ENCODE data around the gene ANKAR. TPM values are rescaled to one million over a fixed set of nuclear protein-coding genes. Genes with fewer than 3 reads are reported as not detected.
"Not testable (repeated sequence)": the region's sequence is repeated elsewhere in the genome, so short reads cannot be mapped to it uniquely, and the experiment has no call there.

ANKAR gene, protein sequence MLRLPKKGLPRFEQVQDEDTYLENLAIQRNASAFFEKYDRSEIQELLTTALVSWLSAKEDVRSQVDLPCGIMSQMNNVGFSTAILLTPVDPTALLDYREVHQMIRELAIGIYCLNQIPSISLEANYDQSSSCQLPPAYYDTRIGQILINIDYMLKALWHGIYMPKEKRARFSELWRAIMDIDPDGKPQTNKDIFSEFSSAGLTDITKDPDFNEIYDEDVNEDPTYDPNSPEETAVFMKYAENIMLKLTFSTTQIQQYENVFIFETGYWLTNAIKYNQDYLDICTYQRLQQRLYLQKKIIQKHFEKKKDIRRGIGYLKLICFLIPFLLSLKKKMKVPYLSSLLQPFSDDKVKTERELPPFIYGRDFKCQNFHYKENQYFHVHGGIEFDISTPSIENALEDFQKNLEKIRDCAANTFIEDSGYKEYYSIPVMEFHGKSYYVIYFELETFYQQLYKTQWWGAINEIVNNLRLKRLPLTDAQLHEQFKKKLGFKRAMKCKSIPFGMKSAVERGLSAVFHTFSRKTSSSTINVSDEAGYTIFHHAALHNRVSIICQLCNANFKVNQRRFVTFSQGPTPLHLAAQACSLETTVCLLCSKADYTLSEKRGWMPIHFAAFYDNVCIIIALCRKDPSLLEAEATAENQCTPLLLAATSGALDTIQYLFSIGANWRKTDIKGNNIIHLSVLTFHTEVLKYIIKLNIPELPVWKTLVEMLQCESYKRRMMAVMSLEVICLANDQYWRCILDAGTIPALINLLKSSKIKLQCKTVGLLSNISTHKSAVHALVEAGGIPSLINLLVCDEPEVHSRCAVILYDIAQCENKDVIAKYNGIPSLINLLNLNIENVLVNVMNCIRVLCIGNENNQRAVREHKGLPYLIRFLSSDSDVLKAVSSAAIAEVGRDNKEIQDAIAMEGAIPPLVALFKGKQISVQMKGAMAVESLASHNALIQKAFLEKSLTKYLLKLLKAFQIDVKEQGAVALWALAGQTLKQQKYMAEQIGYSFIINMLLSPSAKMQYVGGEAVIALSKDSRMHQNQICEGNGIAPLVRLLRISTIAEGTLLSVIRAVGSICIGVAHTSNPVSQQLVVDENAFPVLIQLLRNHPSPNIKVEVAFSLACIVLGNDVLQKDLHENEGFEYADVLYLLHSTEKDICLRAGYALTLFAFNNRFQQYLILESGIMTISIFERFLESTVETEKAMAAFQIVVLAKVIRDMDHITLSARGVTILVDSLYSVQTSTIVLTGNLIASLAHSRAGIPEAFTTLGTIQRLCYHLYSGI (N-terminal part only)
- 0.74 and 4.3 TPM in 2 replicates for total RNA-seq (2014; rRNA removed; shearing (Covaris generic))

DNA sequence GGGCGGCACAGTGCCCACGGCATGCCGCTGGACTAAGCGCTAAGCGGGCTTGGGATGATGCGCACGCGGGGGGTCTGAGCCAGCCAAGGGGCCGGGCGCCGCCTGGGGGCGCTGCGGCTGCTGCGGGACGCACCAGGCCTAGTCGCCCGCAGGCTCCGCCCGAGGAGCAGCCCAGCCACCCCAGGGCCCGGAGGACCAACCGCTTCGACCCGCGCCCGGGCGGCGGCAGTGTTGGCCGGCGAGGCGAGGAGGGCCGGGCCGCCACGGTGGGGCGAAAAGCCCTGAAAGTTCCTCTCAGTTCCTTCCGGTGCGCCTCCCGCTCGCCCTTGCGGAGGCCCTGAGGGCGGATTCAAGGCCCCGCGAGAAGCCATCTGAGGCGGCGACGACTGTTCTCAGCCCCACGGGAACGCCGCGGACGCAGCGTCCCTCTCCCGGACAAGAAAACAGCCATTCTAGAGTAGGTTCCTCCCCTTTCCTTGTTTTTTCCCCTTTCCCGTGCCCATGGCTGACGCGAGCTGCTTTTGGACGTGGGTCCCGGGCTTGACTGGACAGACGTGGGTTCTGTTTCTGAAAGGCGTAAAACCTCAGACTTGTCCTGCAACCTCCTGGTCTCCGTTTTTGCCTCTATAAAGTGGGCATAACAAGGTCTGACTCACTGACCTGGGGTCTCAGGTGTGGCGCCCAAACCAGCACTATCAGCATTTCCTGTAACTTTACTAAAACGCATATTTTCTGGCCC, at the start of gene ANKAR:
TSS of gene ANKAR (plus strand) at position 297 of the 739 bp plus-strand sequence. CDS start 1,821 bp downstream, outside the sequence.
- DNase-seq (ENCODE audit: low read depth), result peak; percentile 90

DNA sequence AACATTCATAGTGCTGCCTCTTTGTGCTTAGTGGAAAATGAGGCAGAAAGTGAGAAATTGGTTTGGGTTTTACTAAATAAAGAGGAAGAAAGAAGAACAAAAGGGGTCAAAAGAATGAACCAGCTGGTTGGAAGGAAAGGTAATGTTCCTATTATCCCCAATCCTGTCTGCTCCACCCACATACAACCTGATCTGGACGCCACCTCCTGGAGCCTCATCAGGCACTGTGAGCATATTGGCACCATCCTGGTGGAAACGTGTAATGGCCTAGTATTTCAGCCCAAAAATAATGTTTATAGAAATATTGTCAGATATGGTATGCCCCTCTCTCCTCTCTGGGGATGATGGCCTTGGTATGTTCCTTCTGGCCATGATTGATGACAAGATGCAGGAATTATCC, 48.8 kb upstream of the ANKAR start:
- no peak for DNase-seq (ENCODE audit: low read depth)

DNA sequence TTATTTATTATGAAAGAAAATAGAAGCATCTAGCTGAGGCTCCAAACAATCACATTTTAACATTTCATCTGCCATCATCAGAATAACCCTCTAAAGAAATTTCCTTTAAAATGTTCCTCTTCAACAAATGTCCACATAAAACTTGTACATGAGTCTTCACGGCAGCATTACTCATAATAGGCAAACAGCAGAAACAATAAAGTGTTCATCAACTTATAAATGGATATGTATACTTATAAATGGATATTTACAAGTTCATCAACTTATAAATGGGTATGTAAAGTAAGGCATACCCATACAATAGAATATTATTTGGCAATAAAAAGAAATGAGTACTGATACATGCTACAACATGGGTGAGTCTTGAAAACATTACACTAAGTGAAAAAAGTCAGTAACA, 46.7 kb upstream of the ANKAR start:
- no peak for DNase-seq (ENCODE audit: low read depth)

DNA sequence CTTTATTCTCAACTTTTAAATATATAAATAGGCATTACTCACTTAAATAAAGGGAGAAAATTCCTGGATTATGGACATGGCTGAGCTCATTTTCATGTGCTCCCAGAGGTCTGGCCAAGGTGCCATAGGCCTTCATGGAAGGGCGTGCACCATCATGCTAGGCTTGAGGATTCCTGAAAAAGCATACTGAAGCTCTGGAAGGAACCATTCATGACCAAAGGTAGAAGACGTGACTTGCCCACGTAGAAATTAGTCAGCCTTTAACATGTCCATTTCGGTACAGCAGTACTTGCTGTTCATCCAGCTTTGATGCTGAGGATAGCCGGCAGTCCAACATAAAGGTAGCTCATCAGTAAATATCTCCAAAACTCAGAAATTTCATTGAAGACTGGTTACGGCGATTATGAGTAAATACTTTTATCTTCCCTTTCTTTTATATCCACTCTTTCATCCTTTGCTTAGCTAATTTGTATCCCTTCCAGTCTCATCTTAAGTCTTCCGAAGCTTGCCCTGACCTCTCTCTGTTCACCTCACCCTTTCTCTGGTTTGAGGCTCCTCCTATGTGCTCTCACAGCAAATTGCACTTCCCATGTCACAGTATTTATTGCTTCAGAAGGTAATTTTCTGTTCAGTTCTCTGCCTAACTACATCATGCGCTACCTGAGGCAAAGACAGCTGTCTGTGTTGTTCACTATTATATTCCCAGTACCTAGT, 45.5 kb upstream of the ANKAR start:
- no peak for DNase-seq (ENCODE audit: low read depth)

DNA sequence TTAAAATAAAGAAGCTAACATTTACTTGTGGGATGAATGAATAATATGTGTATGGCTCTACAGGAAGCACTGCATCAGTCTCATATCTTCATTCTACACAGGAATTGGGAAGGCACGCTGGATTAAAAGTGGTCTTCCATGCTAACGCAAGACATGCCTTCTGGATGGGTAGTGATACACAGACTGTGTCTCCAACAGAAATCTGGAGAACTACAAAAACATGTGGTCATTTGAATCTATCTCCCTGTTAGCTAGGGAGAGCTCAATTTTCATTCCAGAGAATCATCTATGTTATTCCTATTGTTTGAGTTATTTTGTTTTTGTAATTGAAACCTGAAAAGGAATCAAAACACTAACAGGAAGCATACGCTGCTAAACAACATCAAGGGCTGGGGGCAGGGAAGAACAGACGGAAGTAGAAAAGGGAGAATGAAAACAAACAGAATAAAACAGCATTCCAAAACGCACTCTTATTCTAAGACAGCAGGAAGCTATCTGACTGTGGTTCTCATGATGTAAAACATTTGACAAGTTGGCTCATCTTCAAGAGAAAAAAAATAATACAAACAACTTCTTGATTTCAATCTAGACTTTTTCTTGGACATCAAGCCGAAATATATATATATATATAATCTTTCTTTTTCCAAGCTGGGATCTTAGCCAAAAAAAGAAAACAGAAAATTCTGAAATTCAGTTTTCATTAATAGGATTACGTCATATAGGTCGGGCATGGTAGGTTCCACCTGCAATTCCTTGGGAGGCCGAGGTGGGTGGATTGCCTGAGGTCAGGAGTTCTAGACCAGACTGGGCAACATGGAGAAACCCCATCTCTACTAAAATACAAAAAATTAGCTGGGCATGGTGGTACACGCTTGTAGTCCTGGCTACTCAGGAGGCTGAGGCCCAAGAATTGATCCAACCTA, 44.7 kb upstream of the ANKAR start:
- DNase-seq (ENCODE audit: low read depth), result no peak

DNA sequence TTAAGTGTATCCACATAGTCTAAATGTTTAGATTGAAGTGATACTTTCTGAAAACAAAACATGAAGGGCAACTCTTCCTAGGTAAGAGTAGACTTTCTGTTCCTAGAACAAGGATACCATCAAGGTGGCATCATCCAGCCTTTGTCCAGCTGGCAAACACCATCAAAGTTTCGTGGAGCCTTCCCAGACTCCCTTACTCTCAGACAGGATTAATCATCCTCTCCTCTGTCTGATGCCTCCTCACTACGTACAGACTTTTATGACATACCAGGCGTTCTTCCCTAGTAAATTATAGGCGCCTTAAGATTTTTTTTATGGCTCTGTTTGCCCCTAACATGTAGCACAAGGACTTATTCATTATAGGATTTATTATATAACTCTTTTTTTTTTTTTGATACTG, 42.6 kb upstream of the ANKAR start:
- DNase-seq (ENCODE audit: low read depth), result no peak

DNA sequence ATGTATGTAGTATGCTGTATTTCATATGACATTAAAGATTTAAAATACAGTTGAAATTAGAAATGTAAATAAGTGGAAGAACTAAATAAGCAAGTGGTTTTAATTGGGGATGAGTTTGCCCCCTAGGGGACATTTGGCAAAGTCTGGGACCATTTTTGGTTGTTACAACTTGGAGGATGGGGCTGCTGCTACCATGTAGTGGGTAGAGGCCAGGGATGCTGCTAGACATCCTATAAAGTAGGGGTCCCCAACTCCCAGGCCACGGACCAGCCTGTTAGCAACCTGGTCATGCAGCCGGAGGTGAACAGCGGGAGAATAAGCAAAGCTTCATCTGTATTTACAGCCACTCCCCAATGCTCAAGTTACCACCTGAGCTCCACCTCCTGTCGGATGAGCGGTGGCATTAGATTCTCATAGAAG, 41.1 kb upstream of the ANKAR start:
- DNase-seq (ENCODE audit: low read depth), result no peak

DNA sequence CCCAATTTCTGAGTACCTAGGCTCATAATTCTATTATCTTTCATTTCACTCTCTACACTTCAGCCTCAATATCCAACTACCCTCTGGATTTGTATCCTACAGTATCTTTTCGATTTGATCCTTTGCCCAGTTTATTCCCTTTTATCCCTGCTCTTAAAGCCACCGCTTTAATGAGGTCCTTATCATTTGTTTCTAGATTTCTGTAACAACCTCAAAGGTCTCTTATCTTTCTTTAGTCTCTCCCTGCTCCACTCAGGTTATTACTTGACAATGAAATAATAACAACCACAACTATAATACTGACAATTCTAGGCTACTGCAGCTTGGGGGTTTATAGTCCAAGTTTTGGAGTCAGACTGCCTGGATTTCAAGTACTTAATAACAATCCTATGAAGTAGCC, 39.1 kb upstream of the ANKAR start:
- no peak for DNase-seq (ENCODE audit: low read depth)

DNA sequence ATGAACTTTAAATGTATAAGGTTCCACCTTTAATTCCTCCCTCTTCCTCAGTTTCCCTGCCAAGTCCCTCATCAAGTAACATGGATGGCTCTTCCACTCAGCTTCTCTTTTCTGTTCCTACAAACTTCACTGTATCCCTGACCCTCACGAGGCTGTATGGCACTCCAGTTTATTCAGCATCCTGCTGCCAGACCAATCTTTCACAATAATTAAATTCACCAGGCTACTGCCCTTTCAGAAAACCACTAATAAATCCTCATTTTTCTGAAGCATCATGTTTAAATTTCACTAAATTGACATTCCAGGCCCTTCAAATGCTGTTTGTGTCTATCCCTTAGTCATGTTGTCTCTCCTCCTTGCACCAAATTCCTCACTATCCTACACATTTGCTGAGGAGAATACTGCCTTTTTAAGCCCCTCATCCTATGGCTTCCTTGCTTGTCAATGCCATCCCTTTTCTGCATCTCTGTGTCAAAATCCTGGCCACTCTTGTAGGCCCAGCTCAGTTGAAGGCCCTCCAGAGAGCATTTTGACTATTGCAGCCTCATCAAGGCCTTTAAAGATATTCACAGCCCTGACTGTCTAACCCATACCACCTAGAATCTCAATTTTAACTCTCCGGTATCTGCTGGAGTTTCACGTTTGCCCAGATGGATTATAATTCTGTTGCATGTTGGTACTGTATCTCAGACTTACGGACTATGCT, 36.0 kb upstream of the ANKAR start:
- DNase-seq (ENCODE audit: low read depth), result no peak

DNA sequence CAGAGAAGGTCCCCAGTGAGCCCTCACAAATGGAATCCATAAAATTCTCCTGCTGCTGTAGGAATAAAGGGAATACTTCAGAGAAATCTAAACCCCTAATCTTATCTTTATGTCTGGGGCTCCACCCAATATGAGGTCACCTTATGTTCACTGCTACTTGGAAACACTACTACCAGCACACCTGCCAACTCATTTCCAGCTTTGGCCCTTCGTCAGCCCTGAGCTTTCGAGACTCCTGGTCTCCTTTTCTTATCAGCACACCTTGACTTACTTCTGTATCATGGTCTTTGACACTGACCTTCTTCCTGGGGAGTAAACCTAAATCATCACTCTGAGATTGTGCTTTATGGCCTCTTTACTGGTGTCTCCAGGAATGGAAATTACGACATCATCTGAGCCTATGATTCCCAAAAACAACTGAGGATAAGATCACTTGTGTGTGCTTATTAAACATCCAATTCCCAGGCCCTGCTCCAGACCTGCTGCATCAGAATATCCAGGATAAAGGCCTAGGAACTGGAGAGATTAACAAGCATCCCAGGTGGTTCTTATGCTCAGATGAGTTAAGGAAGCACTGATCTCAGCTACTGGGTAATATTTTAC, 35.4 kb upstream of the ANKAR start:
- DNase-seq (ENCODE audit: low read depth), result no peak

DNA sequence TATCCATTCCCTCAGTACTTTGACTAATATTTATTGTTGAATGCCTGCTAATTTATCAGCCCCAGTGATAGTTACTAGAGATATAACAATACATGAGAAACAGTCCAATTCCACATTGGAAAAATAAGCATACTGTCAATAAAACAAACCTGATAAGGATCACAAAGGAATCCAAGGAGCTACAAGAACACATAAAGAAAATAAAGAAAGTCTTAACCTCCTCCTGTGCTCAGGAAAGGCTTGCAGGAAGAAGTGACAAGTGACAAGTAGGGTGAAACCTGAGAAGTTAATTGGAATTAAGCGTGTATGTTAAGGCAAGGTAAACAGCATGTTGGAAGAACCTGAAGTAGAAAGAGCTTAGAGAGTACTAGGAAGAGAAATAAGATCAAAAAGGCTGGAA, 33.5 kb upstream of the ANKAR start:
- DNase-seq (ENCODE audit: low read depth), result no peak

DNA sequence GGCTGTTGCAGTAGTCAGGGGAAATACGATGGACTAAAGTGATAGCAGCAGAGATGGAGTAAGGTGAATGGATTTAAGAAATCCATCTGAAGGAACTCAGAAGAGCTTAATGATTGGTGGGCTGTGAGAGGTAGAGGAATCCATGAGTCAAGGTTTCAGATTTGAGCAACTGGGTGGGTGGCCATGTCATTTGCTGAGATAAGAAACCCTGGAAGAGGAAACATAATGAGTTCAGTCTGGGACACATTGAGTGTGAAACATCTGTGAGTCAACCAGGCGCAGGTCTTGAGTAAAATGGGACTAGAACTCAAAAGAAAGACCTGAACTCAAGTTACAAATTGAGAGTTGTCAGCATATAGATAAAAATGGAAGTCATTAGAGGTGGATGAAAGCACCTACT, 32.9 kb upstream of the ANKAR start:
- peak; percentile 18 for DNase-seq (ENCODE audit: low read depth)

DNA sequence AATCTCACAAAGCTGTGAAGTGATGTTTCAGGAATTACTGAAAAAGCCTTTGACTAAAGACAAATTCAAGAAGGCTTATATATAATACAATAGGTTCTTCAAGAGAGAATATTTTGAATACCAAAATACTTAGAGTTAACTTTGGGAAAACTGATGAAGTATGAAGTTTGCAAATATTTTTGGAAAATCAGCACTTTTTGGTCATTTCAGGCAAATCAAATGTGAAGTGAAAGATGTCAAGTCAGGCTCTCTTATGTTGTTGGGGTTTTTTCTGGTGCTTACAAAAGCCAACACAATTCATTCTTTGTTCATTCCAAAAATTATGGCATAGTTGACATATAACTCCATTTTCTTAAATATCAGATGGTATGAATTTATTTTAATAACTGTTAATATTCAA, 27.9 kb upstream of the ANKAR start:
- no peak for DNase-seq (ENCODE audit: low read depth)

DNA sequence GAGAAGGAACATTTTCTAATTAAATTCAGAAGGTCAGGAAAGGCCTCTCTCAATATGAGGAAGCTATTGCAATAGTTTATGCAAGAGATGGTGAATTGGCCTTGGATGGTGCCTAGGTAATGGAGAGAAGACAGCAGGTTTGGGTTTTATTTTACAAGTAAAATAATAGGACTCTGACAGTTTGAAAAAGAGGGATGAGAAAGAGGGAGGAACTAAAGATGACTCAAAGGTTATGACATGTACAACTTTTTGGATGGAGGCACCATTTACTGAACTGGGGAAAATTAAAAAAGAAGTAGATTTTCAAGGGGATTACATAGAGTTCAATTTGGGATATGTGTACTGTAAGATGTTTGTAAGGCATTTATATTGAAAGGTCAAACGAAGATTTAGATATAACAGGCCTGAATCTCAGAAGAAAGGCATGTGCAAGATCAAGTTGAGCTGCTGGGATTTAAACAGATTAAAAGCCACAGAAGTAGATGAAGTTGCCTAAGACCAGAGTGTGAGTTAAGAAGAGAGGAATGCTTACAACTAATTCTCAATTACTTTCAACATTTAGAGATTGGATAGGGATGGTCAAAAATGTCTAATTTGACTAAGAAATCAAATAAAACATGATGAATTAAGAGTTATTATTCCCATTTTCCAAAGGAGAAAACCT, 25.5 kb upstream of the ANKAR start:
- DNase-seq (ENCODE audit: low read depth), result no peak

DNA sequence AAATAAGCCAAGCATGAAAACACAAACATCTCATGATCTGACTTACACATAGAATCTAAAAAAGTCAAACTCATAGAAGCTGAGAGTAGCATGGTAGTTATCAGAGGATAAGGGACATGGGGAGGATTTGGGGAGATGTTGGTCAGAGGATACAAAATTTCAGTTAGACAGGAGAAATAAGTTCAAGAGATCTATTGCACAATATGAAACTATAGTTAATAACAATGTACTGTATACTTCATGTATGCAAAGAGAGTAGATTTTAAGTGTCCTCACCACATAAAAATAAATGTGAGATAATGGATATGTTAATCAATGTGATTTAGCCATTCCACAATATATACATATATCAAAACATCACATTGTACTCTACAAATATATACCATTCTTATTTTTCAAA, 23.2 kb upstream of the ANKAR start:
- no peak for DNase-seq (ENCODE audit: low read depth)

DNA sequence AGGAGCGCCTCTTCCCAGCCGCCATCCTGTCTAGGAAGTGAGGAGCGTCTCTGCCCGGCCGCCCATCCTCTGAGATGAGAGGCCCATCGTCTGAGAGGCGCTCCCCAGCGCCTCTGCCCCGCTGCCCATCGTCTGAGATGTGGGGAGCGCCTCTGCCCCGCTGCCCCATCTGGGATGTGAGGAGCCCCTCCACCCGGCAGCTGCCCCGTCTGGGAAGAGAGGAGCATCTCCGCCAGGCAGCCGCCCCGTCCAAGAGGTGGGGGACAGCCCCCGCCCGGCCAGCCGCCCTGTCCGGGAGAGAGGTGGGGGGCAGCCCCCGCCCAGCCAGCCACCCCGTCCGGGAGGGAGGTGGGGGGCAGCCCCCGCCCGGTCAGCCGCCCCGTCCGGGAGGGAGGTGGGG, 21.0 kb upstream of the ANKAR start:
- DNase-seq (ENCODE audit: low read depth), result not testable (repeated sequence)

DNA sequence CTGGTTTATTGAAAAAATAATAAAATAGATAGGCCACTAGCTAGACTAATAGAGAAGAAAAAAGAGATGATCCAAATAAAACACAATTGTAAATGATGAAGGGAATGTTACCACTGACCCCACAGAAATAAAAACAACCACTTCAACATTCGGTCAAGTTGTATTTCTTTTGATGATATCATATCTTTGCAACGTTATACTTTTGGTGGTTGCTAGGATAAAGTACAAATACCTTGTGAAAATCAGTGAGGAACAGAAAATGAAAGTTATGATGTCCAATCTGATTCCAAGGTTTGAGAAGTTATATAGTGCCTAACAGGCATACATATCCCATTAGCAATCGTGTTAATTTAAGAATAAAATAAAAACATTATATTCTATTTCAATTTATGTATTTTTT, 19.8 kb upstream of the ANKAR start:
- no peak for DNase-seq (ENCODE audit: low read depth)

DNA sequence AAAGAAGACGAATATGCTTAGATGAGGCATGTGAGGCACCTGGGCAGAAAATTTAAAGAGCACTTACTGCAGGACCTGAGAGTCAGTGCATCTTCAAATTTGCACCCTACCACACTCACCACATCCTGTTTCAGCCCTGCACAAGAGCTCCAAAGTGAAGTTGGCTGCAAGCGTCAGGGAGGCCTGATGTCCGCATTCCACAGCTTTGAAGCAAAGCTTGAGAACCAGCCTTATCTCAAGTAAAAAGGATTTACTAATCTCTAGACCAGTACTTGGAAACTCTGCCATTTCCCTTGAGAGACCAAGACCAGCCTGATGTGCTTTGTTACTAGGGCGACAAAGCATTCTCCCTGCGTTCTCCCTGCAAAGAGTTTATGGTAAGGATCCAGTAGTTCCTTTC, 16.6 kb upstream of the ANKAR start:
- DNase-seq (ENCODE audit: low read depth), result peak; percentile 72

All from Daoy (cell line).